ENCODE results near the gene ZNF609.

GRCh38 chr15:64552281-64552948 is 92.0 kb downstream of the ZNF609 start:
- no peak for TF ChIP-seq POLR2A (IDR thresholded peaks at IDR 0.05; ENCODE audit: low read length)
- TF ChIP-seq KDM1A (IDR thresholded peaks at IDR 0.05; ENCODE audit: low read depth): no peak
- TF ChIP-seq GATA3 (IDR thresholded peaks at IDR 0.05; ENCODE audit: borderline replicate concordance): no peak
- no peak for TF ChIP-seq CTCF (IDR thresholded peaks at IDR 0.05)

All from A549 (cell line).